Activated CD8-positive, alpha-beta T cell treated with anti-CD3 and anti-CD28 coated beads for 36 hours (primary cell): ENCODE results near the gene KMT2E. TPM values are rescaled to one million over a fixed set of nuclear protein-coding genes. Genes with fewer than 3 reads are reported as not detected.
A peak's percentile ranks its signal among the peaks of the same experiment; 100 is the strongest.

ENCODE experiments used
- ATAC-seq: fragments of 200-7000 bp; cut with Tn5 transposase; one replicate; pipeline ENCODE4 v1.10.0; 2021; ENCODE audit warnings: mild to moderate bottlenecking, moderate library complexity
- CTCF ChIA-PET: fragments of 350-600 bp; sonication (Branson Sonifier 250); formaldehyde crosslinking; loops from one replicate; lab custom pipeline; 2021; ENCODE audit warnings: antibody characterized with exemption; lab: Charles Lee
- POLR2A ChIA-PET: fragments of 350-600 bp; sonication (Branson Sonifier 250); formaldehyde crosslinking; loops from one replicate; lab custom pipeline; 2021; ENCODE audit warnings: antibody characterized with exemption; lab: Charles Lee
- DNase-seq: peaks from one replicate; pipeline ENCODE4 v3.0.0-alpha.2; 2020
- H3K27ac Mint-ChIP-seq: one replicate; pipeline ENCODE4 v1.8.0; 2021; ENCODE audit warnings: mild to moderate bottlenecking, mixed read lengths
- H3K27me3 Mint-ChIP-seq: one replicate; pipeline ENCODE4 v1.8.0; 2021; ENCODE audit warnings: mixed read lengths
- H3K36me3 Mint-ChIP-seq: one replicate; pipeline ENCODE4 v1.8.0; 2021; ENCODE audit warnings: low read depth, mixed read lengths
- H3K4me1 Mint-ChIP-seq: one replicate; pipeline ENCODE4 v1.8.0; 2021; ENCODE audit warnings: low read depth, mixed read lengths
- H3K4me3 Mint-ChIP-seq: one replicate; pipeline ENCODE4 v1.8.0; 2021; ENCODE audit warnings: mild to moderate bottlenecking, moderate library complexity, mixed read lengths
- H3K9me3 Mint-ChIP-seq: one replicate; pipeline ENCODE4 v1.8.0; 2021; ENCODE audit warnings: mixed read lengths
- CTCF ChIP-seq: fragments of 200-600 bp; IDR thresholded peaks from one replicate; pipeline ENCODE4 v1.8.0; 2022; ENCODE audit warnings: antibody characterized with exemption, mild to moderate bottlenecking
- intact Hi-C: fragments of 100-400 bp; cut with micrococcal nuclease; formaldehyde crosslinking; loops from one replicate; pipeline ENCODE4 v1.10.0; 2022
- total RNA-seq, 2 experiments: library from RNA; stranded (reverse); gene quantifications; one replicate each; pipeline ENCODE4 v1.2.3, GENCODE V29; 2021

KMT2E gene
- total RNA-seq: 10 to 100 TPM; 94.7 to 98.4 TPM

- Mint-ChIP-seq H3K4me3 (peak within 1 kb of the TSS; percentile 100), H3K27me3 (no peaks in the 10 kb centered on the region), H3K9me3 (no peaks in the 10 kb centered on the region), H3K27ac (peak within 1 kb of the TSS; percentile 100), H3K4me1 (peaks cover 9% of the 10 kb centered on the region), H3K36me3 (peaks cover 77% of the 10 kb centered on the region)
- peak; percentile 21 for TF ChIP-seq CTCF
- ChIA-PET POLR2A (interaction anchor here (0.6 to 10.1 kb wide), 20 partner anchors 8 to 518 kb away, joined by 3 to 186 read pairs (median 4); partner anchors contain the start of gene RINT1), CTCF (interaction anchor here (1.0 to 14.7 kb wide), 3 partner anchors 11 to 28 kb away, joined by 3 to 210 read pairs (median 3); no protein-coding TSS in a partner anchor)
- DNase-seq (peak; percentile 92), ATAC-seq (peak; percentile 34)
- intact Hi-C loops: no loop called here
These were observed at the start of gene KMT2E for GRCh38 chr7:105013816-105014692. Gene KMT2E, plus strand, starts transcription at chr7:105014205. Its CDS starts 26,748 bp downstream, at chr7:105040953.

DNA sequence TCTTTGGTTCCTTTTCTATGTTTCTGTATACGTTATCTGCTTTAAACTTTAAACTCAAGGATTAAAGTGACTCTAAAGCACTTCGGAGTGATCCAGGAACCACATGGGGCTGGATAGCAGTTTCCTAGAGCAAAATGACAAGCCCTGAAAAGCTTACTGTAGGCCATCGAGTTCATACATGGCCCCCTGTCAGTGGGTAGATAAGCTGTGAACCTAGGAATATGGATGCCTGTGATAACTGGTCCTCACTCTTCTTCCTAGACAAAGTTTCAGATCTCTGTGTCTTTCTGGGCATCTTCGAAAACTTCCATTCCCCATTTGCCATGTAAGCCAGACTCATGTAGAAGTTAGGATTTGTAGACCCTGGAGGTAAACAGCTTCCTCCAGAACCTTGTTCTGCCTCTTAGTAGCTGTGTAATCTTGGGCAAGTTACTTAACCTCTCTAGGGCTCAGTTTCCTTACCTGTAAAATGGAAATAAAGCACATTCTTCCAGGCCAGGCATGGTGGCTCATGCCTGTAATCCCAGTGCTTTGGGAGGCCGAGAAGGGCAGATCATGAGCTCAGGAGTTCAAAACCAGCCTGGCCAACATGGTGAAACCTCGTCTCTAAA, 49.3 kb upstream of the KMT2E start:
- POLR2A ChIA-PET: interaction anchor here (1.1 kb wide), 1 partner anchor 21 kb away, joined by 4 read pairs; no protein-coding TSS in a partner anchor
- no peaks in the 10 kb centered on the region for H3K27me3 Mint-ChIP-seq
- intact Hi-C loops: no loop called here
- peaks cover 14% of the 10 kb centered on the region for H3K4me1 Mint-ChIP-seq
- no peak overlapping the region for H3K27ac Mint-ChIP-seq
- no peak overlapping the region for H3K4me3 Mint-ChIP-seq
- ATAC-seq (no peak), DNase-seq (no peak)
- peaks cover 17% of the 10 kb centered on the region for H3K36me3 Mint-ChIP-seq
- CTCF ChIA-PET: interaction anchor here (0.8 to 7.0 kb wide), 2 partner anchors 17 to 47 kb away, joined by 3 to 78 read pairs; no protein-coding TSS in a partner anchor
- TF ChIP-seq CTCF: no peak
- H3K9me3 Mint-ChIP-seq: no peaks in the 10 kb centered on the region

DNA sequence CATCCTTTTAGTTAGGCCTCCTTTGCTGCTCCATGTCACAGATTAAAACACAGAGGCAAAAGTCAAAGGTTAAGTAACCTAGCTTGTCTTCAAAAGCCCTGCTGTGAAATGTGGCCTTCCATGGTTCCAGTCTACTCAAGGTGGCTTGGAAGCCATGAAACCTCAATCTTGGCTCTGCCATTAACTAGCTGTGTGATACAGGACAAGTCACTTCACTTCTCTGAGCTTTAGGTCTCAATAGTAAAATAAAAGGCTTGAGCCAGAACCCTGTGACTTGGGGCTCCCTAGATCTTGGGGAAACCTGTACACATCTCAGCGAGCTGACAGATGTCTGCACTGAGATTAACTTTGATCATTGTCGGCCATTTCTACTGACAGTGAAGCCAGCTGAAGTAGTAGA, 48.0 kb upstream of the KMT2E start:
- intact Hi-C loops: no loop called here
- TF ChIP-seq CTCF: no peak
- DNase-seq (no peak), ATAC-seq (no peak)
- Mint-ChIP-seq H3K27me3 (no peaks in the 10 kb centered on the region), H3K4me1 (peaks cover 11% of the 10 kb centered on the region), H3K27ac (no peak overlapping the region), H3K9me3 (no peaks in the 10 kb centered on the region), H3K4me3 (no peak overlapping the region), H3K36me3 (peaks cover 17% of the 10 kb centered on the region)
- ChIA-PET POLR2A (interaction anchor here (1.1 to 1.4 kb wide), 3 partner anchors 9 to 22 kb away, joined by 3 to 4 read pairs (median 3); no protein-coding TSS in a partner anchor), CTCF (interaction anchor here (0.7 to 7.0 kb wide), 3 partner anchors 16 to 464 kb away, joined by 3 to 78 read pairs (median 5); no protein-coding TSS in a partner anchor)

DNA sequence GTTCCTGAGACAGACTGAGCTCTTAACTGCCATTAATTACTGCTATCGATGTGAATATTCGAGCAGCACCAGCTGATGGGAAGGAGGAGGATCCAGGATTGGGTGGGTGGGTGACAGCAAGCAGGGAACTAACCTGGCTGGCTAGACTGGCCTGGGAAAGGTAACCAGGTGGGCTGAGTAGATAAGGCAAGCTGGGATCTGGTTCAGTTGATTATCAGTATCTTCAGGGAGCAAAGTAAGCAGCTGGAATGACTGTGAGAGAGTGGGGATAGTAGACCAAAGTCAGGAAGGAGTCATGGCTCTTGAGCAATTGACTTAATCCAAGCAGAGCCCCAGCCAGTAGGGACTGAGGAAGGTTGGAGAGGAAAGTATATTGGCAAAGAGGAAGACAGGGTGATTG, 46.9 kb upstream of the KMT2E start:
- intact Hi-C loops: no loop called here
- peaks cover 17% of the 10 kb centered on the region for H3K36me3 Mint-ChIP-seq
- CTCF ChIA-PET: interaction anchor here (2.1 to 7.0 kb wide), 2 partner anchors 14 to 45 kb away, joined by 5 to 78 read pairs; no protein-coding TSS in a partner anchor
- no peak for DNase-seq
- H3K9me3 Mint-ChIP-seq: no peaks in the 10 kb centered on the region
- no peaks in the 10 kb centered on the region for H3K27me3 Mint-ChIP-seq
- peaks cover 11% of the 10 kb centered on the region for H3K4me1 Mint-ChIP-seq
- POLR2A ChIA-PET: interaction anchor here (1.0 to 1.2 kb wide), 2 partner anchors 9 to 17 kb away, joined by 3 to 5 read pairs; no protein-coding TSS in a partner anchor
- no peak for TF ChIP-seq CTCF
- no peak overlapping the region for H3K27ac Mint-ChIP-seq
- H3K4me3 Mint-ChIP-seq: no peak overlapping the region
- ATAC-seq: no peak
